K562 (cell line): Measurements from ENCODE around the gene RTBDN. TPM values are rescaled to one million over a fixed set of nuclear protein-coding genes. Genes with fewer than 3 reads are reported as not detected.

ENCODE experiments used
- ATF6 ChIP-seq: sonication (generic); formaldehyde crosslinking; IDR thresholded peaks from 2 replicates; pipeline ENCODE4 v1.4.0; 2020; ENCODE audit warnings: mild to moderate bottlenecking, missing genetic modification reagents
- C11orf30 ChIP-seq: fragments of 450-650 bp; IDR thresholded peaks from 2 replicates; pipeline ENCODE4 v1.6.1; 2016; ENCODE audit warnings: low read depth, mild to moderate bottlenecking
- CBX5 ChIP-seq: IDR thresholded peaks from 2 replicates; pipeline ENCODE4 v1.6.1; 2014; ENCODE audit warnings: low read depth, borderline replicate concordance
- CEBPB ChIP-seq: fragments of 450-650 bp; IDR thresholded peaks from 2 replicates; pipeline ENCODE4 v1.6.1; 2016; ENCODE audit warnings: missing genetic modification characterization, missing compliant biosample characterization
- CHCHD3 ChIP-seq: fragments of 250-450 bp; sonication (Bioruptor Pico); IDR thresholded peaks from 2 replicates; pipeline ENCODE4 v2.1.2; 2022; ENCODE audit warnings: mild to moderate bottlenecking
- EP400 ChIP-seq: fragments of 450-650 bp; IDR thresholded peaks from 2 replicates; pipeline ENCODE4 v1.6.1; 2017; ENCODE audit warnings: antibody characterized with exemption, mild to moderate bottlenecking, moderate library complexity
- HCFC1 ChIP-seq: IDR thresholded peaks from 2 replicates; pipeline ENCODE4 v1.6.1; 2012; ENCODE audit warnings: low read depth, low read length, improper control_type of control experiment
- MAX ChIP-seq: sonication (generic); formaldehyde crosslinking; IDR thresholded peaks from 2 replicates; pipeline ENCODE4 v1.9.0; 2022; ENCODE audit warnings: mild to moderate bottlenecking, missing genetic modification reagents
- MBD2 ChIP-seq: sonication (generic); IDR thresholded peaks from 2 replicates; pipeline ENCODE4 v1.6.1; 2016; ENCODE audit warnings: low read depth, borderline replicate concordance
- MGA ChIP-seq: fragments of 450-650 bp; IDR thresholded peaks from 2 replicates; pipeline ENCODE4 v1.6.1; 2016; ENCODE audit warnings: mild to moderate bottlenecking, moderate library complexity
- MTA1 ChIP-seq: fragments of 450-650 bp; IDR thresholded peaks from 2 replicates; pipeline ENCODE4 v1.6.1; 2017; ENCODE audit warnings: borderline replicate concordance
- NFIC ChIP-seq: fragments of 450-650 bp; IDR thresholded peaks from 2 replicates; pipeline ENCODE4 v1.6.1; 2017; ENCODE audit warnings: mild to moderate bottlenecking, inconsistent platforms
- NRF1 ChIP-seq, 2 experiments: fragments of 450-650 bp; IDR thresholded peaks in 1 of 2; conservative IDR thresholded peaks in 1 of 2; 2 replicates each; pipeline ENCODE4 v1.6.1; 2014; ENCODE audit warnings: mild to moderate bottlenecking in 2 of 2
- SIN3A ChIP-seq, 2 experiments: fragments of 150-350 bp in 1 of 2; IDR thresholded peaks; 2 replicates each; pipeline ENCODE4 v1.6.1; 2011 to 2016; ENCODE audit warnings: borderline replicate concordance in 2 of 2, low read depth in 2 of 2, low read length in 2 of 2, mild to moderate bottlenecking in 2 of 2, moderate library complexity in 2 of 2; ENCODE audit not compliant: control insufficient read depth in 1 of 2
- polyA plus RNA-seq, 8 experiments: library from polyadenylated mRNA; depleted of rRNA in 4 of 8; stranded (reverse) in 5 of 8; unstranded in 3 of 8; fragments of >200 nt; fragmentation: Nextera tagmentation in 2 of 8; fragmentation: Illumina TruSeq in 1 of 8; extraction: Ambion mirVana in 2 of 8; extraction: Trizol in 1 of 8; gene quantifications; 2 replicates each; pipeline versions ENCODE4 v1.2.1 to v1.2.3, GENCODE V29; 2011 to 2014; ENCODE audit warnings: inconsistent platforms in 1 of 8, missing spikeins in 1 of 8
- total RNA-seq, 7 experiments: library from RNA; depleted of rRNA in 6 of 7; stranded (reverse); fragments of >200 nt in 6 of 7; fragmentation: Illumina TruSeq in 2 of 7; extraction: Trizol in 2 of 7; gene quantifications; 2 replicates each; pipeline versions ENCODE4 v1.2.1 to v1.2.3, GENCODE V29; 2011 to 2021; ENCODE audit warnings: low replicate concordance in 1 of 7

The RTBDN gene
- total and polyA plus RNA-seq, 9 of the 15 experiments (the other 6 are each of a cell fraction or from before 2014, with no cell fraction given): 0.20 to 2.3 (median 0.72) TPM; not detected in 1

GRCh38 chr19:12806242-12807081 is 27.9 kb downstream of the RTBDN start, which contains the start of gene RNASEH2A (continued):
- TF ChIP-seq SIN3A (IDR thresholded peaks at IDR 0.05; ENCODE audit: borderline replicate concordance in 2 of 2, control insufficient read depth in 1 of 2, low read depth in 2 of 2, low read length in 2 of 2) (peak; percentile 84 to 90; a peak in 2 of 4 replicates), NRF1 (conservative IDR thresholded peaks at IDR 0.05 in 1 of 2, IDR thresholded peaks at IDR 0.05 in 1 of 2) (peak; percentile 84 to 87), ATF6 (CRISPR knock-in tag) (0 out of 2 replicates have a peak, but pooled peaks have one; percentile 77), NFIC (peak; percentile 41; the same call in 1 of the 2 replicates), MGA (peak; percentile 98), MTA1 (peak; percentile 86), EP400 (peak; percentile 80), CBX5 (no peak), MAX (CRISPR knock-in tag) (peak; percentile 89), HCFC1 (peak; percentile 97), CHCHD3 (CRISPR knock-in tag) (no peak), CEBPB (no peak), MBD2 (peak; percentile 56; the same call in 1 of the 2 replicates), C11orf30 (peak; percentile 82)
